GM12892 (cell line): ENCODE measurements around the gene ENDOV.

Experiments
- DNase-seq: peaks from one replicate; pipeline ENCODE4 v3.0.0; 2011; ENCODE audit not compliant: insufficient read length
- FAIRE-seq: peaks from 2 replicates; lab custom pipeline; 2011; peaks lifted over from hg19 to GRCh38; lab: Jason Lieb, UNC
- POLR2A ChIP-seq: IDR thresholded peaks from 2 replicates; pipeline ENCODE4 v1.6.1; 2011; ENCODE audit warnings: low read depth, low read length, control low read depth
- POLR2AphosphoS5 ChIP-seq: IDR thresholded peaks from 2 replicates; pipeline ENCODE4 v1.6.1; 2011; ENCODE audit warnings: low read depth, low read length, control low read depth
- TAF1 ChIP-seq: IDR thresholded peaks from 2 replicates; pipeline ENCODE4 v1.6.1; 2011; ENCODE audit warnings: low read depth, mild to moderate bottlenecking, control low read depth, low read length, borderline replicate concordance

Gene ENDOV

GRCh38 chr17:80429356-80430275 is 14.6 kb downstream of the ENDOV start:
- FAIRE-seq (no peak), DNase-seq (no peak)
- TF ChIP-seq TAF1 (no peak), POLR2A (no peak), POLR2AphosphoS5 (no peak)

- DNase-seq (no peak), FAIRE-seq (no peak)
- TF ChIP-seq TAF1 (no peak), POLR2A (no peak), POLR2AphosphoS5 (no peak)
Measured at GRCh38 chr17:80430446-80431245, 15.7 kb downstream of the ENDOV start.

DNA sequence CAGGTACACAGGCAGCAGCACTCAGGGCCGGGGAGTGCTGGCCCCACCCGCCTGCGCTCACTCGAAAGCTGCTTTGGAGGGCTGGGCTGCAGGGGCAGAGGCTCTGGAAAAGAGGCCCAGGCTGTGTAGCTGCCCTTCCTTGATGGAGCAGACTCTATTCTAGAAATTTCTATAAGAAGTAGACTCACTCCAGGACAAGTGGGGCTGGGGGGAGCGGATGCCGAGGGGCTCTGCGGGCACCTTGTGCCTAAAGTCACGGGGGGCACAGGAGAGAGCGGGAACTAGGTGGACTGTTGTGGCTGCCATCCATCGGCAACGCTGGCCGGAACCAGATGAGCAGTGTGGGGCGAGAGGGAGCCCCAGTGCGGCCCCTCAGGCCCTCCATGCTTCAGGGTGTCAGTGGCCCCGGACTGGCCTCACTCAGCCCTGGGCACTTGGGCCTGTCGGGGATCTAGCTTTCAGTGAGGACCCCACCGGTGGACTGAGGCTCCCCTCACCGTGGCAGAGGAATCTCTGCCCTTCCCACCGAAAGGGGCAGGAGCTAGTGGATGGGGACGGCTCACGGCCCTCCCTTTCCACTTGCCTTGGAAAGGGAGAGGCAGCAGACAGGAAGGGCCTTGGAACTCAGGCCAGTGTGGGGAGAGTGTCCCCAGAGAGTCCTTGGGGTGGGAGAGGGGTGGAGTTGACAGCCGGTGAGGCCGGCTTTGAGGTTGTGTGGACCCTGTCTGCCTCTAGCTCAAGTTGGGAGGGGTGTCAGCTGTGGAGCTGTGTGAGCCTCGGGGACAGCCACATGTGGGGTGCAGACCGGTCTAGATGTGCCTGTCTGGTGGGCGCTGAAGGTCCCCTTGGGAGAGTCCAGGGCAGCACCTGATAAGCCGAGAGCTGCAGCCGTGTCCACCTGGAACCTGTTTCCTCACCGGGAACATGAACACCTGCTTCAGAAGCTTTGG is 16.6 kb downstream of the ENDOV start:
- FAIRE-seq, result no peak
- TF ChIP-seq TAF1, result no peak
- DNase-seq, result no peak

DNA sequence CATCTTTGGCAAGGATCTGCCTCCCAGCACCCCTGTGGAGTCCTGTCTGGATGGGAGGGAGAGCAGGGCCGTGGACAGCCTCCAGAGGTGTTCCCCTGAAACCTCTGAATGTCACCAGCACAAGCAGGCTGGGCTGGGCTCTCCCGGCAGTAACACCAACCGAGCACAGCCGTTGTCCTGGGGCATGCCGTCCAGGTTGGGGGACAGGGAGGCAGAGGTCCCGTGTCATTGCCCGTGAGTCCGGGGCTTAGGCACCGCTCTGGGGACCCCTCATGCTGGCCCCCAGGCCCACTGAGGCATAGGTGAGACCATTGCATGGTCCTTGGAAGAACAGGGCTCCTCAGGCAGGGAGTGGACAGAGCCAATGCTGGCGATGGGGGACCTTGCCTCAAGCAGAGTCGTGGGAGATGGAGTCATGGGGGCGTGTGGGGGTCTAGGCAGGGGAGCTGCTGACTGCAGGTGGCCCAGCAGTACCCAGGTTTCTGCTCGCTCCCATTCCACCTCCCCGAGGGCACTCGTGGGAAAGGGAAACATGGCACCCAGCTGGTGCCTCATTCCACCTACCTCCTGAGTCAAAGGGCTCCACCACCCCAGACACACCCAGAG is 17.5 kb downstream of the ENDOV start:
- DNase-seq, result no peak
- FAIRE-seq, result no peak
- TF ChIP-seq TAF1, result no peak
- TF ChIP-seq POLR2AphosphoS5, result no peak
- no peak for TF ChIP-seq POLR2A

DNA sequence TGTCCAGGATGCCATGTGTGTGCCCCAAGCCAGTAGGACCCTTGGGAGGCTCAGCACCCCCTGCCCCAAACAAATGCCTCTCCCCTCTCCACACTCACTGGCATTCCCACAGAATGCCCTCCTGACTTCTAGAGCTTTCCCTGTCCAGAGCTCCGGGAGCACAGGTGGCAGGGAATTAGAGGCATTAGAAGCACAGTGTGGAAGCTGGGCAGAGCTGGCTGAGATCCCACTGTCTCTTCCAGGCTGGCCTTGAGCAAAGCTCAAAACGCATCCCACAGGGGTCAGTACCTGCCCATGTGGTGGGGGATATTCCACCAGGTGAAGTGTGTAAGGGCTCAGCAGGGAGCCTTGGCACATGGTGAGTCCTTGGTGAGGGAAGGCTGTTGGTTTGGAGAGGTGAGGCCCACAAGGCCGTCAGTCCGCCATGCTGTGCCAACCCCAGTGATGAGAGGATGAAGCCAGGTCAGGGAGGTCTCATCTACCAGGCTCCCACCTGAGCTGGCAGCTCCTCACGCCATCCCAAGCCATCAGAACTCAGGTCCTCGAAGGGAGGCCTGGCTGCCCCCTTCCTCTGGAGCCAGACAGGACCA is 18.1 kb downstream of the ENDOV start:
- FAIRE-seq (no peak), DNase-seq (no peak)
- no peak for TF ChIP-seq TAF1
- TF ChIP-seq POLR2AphosphoS5, result no peak
- no peak for TF ChIP-seq POLR2A

DNA sequence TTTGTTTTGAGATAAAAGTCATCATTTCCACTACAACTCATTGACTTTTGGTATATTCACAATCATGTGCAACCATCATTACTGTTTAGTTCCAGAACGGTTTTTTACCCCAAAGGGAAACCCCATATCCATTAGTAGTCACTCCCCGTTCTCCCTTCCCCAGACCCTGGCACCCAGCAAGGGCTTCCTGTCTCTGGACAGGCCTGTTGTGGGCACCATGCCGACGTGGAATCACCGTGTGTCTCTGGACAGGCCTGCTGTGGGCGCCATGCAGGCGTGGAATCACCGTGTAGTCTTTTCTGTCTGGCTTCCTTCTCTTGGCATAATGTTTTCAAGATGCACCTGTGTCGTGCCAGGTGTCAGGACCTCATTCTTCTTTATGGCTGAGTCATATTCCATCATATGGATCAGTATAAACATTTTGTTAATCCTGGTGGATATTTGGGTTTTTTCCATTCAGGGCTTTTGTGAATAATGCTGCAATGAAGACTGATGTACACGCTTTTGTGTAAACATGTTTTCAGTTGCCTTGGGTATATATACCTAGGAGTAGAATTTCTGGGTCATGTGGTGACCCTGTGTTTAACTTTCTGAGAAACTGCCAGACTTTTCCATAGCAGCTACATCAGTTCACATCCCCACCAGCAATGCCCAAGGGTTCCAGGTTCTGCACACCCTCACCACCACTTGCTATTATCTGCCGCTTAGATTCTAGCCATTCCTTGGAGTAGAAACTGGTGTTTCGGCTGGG is 19.1 kb downstream of the ENDOV start:
- no peak for FAIRE-seq
- no peak for DNase-seq
- TF ChIP-seq POLR2AphosphoS5 (no peak), TAF1 (no peak), POLR2A (no peak)

DNA sequence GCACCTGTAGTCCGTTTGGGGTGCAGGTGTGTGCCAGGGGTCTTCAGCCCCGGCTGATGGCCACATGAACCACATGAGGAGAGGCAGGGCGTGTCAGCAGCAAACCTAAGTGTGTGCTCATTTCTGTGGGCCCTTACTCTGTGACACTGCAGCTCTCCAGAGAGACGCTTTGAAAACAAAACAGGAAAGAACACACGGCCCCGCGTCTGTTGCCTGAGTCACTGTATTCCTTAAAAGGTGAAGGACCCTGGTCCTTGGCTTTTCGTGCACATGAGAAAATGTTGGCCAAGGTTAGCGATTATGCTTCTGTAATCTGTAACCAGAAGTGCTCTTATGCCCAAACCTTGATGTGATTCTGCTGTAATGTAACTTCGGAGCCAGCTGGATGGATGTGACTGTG is 22.6 kb downstream of the ENDOV start:
- FAIRE-seq (no peak), DNase-seq (no peak)
- TF ChIP-seq POLR2AphosphoS5, result no peak
- no peak for TF ChIP-seq TAF1
- TF ChIP-seq POLR2A, result no peak

DNA sequence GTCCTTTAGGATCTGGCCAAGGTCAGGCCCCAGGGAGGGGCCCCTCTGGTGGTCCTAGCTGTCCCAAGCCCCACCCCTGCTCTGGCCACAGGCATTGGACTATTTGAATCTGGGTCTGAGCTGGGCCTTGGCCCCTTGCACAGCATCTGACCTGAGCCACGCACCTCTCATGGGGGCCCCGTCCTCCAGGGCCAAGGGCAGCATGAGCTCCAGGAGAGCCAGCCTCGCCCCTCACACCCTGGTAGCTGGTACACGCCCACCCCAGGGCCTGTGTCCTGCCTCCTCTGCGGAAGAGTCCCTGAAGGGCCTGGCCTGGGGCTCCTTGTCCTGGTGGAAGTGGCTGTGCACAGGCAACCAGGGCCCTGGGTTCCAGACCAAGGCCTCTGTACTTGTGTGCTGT is 23.8 kb downstream of the ENDOV start:
- TF ChIP-seq POLR2A (no peak), TAF1 (no peak), POLR2AphosphoS5 (no peak)
- DNase-seq (no peak), FAIRE-seq (no peak)

GRCh38 chr17:80439499-80439898 is 24.5 kb downstream of the ENDOV start:
- TF ChIP-seq POLR2AphosphoS5 (no peak), POLR2A (no peak), TAF1 (no peak)
- FAIRE-seq, result no peak
- no peak for DNase-seq

- no peak for FAIRE-seq
- DNase-seq, result peak; percentile 85
- TF ChIP-seq POLR2AphosphoS5 (no peak), TAF1 (no peak), POLR2A (no peak)
Measured at GRCh38 chr17:80441133-80441578, 26.2 kb downstream of the ENDOV start.
